Measurements from ENCODE around the gene APEH. TPM values are rescaled to one million over a fixed set of nuclear protein-coding genes. Genes with fewer than 3 reads are reported as not detected.

APEH gene
- total RNA-seq, 4 donors from 2014 or later = 53.9 to 151 (median 116) TPM

DNA sequence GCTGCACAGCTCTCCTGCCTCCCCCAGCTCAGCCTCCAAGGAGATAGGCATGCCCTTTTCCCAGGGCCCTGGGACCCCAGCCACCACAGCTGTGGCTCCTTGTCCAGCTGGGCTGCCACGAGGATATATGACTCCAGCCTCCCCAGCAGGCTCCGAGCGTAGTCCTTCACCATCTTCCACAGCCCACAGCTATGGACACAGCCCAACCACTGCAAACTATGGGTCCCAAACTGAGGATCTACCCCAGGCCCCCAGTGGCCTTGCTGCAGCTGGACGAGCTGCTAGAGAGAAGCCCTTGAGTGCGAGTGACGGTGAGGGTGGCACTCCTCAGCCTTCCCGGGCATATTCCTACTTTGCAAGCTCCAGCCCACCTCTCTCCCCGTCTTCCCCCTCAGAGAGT is 20.5 kb upstream of the APEH start:
- Histone ChIP-seq H3K27me3 (no peaks in the 10 kb centered on the region), H3K9me3 (no peaks in the 10 kb centered on the region), H3K4me3 (no peak overlapping the region), H3K4me1 (no peaks in the 10 kb centered on the region), H3K27ac (no peak overlapping the region), H3K36me3 (no peaks in the 10 kb centered on the region)
- TF ChIP-seq POLR2A (IDR thresholded peaks at IDR 0.05) (no peak), EP300 (IDR thresholded peaks at IDR 0.05; ENCODE audit: low read depth) (no peak), POLR2AphosphoS5 (IDR thresholded peaks at IDR 0.05) (no peak)
- TF ChIP-seq, protein P1, sequence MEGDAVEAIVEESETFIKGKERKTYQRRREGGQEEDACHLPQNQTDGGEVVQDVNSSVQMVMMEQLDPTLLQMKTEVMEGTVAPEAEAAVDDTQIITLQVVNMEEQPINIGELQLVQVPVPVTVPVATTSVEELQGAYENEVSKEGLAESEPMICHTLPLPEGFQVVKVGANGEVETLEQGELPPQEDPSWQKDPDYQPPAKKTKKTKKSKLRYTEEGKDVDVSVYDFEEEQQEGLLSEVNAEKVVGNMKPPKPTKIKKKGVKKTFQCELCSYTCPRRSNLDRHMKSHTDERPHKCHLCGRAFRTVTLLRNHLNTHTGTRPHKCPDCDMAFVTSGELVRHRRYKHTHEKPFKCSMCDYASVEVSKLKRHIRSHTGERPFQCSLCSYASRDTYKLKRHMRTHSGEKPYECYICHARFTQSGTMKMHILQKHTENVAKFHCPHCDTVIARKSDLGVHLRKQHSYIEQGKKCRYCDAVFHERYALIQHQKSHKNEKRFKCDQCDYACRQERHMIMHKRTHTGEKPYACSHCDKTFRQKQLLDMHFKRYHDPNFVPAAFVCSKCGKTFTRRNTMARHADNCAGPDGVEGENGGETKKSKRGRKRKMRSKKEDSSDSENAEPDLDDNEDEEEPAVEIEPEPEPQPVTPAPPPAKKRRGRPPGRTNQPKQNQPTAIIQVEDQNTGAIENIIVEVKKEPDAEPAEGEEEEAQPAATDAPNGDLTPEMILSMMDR (IDR thresholded peaks at IDR 0.05) = no peak
- no peak for DNase-seq
- WGBS, 2 donors (ENCODE audit: low coverage in 1 of 2) = 83% methylated on average over 8 of the region's 8 CpGs; no CpG with 5 or more reads in 1 of the 2 donors
- in situ Hi-C loops (cut with MboI; ENCODE audit: low pct_ligation_motif_present in 1 of 4, low pct_unique_long_range_greater_than_20kb in 1 of 4, low sequenced_read_pairs in 3 of 4) (no loop called here), intact Hi-C loops (cut with DNase I; ENCODE audit: low total_unique reads) (no loop called here)

DNA sequence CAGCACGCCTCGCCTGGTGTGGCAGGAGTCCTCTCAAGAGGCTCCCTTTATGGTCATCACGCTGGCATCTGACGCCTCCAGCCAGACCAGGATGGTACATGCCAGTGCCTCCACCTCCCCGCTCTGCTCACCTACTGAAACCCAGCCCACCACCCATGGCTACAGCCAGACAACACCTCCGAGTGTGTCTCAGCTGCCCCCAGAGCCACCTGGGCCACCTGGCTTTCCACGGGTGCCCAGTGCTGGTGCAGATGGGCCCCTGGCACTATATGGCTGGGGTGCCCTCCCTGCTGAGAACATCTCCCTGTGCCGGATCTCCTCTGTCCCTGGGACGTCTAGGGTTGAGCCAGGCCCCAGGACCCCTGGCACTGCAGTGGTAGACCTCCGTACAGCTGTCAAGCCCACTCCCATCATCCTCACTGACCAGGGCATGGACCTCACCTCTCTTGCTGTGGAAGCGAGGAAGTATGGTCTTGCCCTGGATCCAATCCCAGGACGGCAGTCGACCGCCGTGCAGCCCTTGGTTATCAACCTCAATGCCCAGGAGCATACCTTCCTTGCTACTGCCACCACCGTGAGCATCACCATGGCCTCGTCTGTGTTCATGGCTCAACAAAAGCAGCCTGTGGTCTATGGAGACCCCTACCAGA is 19.9 kb upstream of the APEH start:
- intact Hi-C loops (cut with DNase I; ENCODE audit: low total_unique reads) (no loop called here), in situ Hi-C loops (cut with MboI; ENCODE audit: low pct_ligation_motif_present in 1 of 4, low pct_unique_long_range_greater_than_20kb in 1 of 4, low sequenced_read_pairs in 3 of 4) (no loop called here)
- Histone ChIP-seq H3K36me3 (no peaks in the 10 kb centered on the region), H3K27ac (no peak overlapping the region), H3K27me3 (no peaks in the 10 kb centered on the region), H3K9me3 (no peaks in the 10 kb centered on the region), H3K4me1 (no peaks in the 10 kb centered on the region), H3K4me3 (no peak overlapping the region)
- no peak for DNase-seq
- 87% methylated on average over 15 of the region's 17 CpGs; no CpG with 5 or more reads in 1 of the 2 donors for WGBS, 2 donors (ENCODE audit: low coverage in 1 of 2)
- TF ChIP-seq POLR2AphosphoS5 (IDR thresholded peaks at IDR 0.05) = no peak
- TF ChIP-seq, protein P1 (IDR thresholded peaks at IDR 0.05) = no peak
- no peak for TF ChIP-seq EP300 (IDR thresholded peaks at IDR 0.05; ENCODE audit: low read depth)
- TF ChIP-seq POLR2A (IDR thresholded peaks at IDR 0.05) = no peak

DNA sequence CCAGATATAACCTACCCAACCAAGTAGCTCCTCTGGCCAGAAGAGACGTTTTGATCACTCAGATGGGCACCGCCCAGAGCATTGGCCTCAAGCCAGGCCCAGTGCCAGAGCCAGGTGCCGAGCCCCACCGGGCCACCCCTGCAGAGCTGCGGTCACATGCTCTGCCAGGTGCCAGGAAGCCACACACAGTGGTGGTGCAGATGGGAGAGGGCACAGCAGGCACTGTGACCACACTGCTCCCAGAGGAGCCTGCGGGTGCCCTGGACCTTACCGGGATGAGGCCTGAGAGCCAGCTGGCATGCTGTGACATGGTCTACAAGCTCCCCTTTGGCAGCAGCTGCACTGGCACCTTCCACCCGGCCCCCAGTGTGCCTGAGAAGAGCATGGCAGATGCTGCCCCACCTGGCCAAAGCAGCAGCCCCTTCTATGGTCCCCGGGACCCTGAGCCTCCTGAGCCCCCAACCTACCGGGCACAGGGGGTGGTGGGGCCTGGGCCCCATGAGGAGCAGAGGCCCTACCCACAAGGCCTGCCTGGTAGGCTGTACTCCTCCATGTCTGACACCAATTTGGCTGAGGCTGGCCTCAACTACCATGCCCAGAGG is 19.1 kb upstream of the APEH start:
- Histone ChIP-seq H3K4me3 (no peak overlapping the region), H3K9me3 (no peaks in the 10 kb centered on the region), H3K27me3 (no peaks in the 10 kb centered on the region), H3K27ac (no peak overlapping the region), H3K36me3 (no peaks in the 10 kb centered on the region), H3K4me1 (no peaks in the 10 kb centered on the region)
- no peak for TF ChIP-seq POLR2A (IDR thresholded peaks at IDR 0.05)
- TF ChIP-seq, protein P1 (IDR thresholded peaks at IDR 0.05) = no peak
- TF ChIP-seq POLR2AphosphoS5 (IDR thresholded peaks at IDR 0.05) = no peak
- no peak for TF ChIP-seq EP300 (IDR thresholded peaks at IDR 0.05; ENCODE audit: low read depth)
- intact Hi-C loops (cut with DNase I; ENCODE audit: low total_unique reads) = no loop called here
- 0 to 43% methylated on average over 1 to 10 of the region's 10 CpGs for WGBS, 2 donors (ENCODE audit: low coverage in 1 of 2)
- in situ Hi-C loops (cut with MboI; ENCODE audit: low pct_ligation_motif_present in 1 of 4, low pct_unique_long_range_greater_than_20kb in 1 of 4, low sequenced_read_pairs in 3 of 4) = no loop called here
- peak; percentile 60 for DNase-seq

DNA sequence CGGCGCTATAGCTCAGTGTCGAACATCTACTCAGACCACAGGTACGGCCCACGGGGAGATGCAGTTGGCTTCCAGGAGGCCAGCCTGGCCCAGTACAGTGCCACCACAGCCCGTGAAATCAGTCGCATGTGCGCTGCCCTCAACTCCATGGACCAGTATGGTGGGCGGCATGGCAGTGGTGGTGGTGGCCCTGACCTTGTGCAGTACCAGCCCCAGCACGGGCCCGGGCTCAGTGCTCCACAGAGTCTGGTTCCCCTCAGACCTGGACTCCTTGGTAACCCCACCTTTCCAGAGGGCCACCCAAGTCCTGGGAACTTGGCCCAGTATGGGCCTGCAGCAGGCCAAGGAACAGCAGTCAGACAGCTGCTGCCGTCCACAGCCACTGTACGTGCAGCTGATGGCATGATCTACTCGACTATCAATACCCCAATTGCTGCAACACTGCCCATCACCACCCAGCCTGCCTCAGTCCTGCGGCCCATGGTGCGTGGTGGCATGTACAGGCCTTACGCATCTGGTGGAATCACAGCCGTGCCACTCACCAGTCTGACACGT is 18.3 kb upstream of the APEH start:
- in situ Hi-C loops (cut with MboI; ENCODE audit: low pct_ligation_motif_present in 1 of 4, low pct_unique_long_range_greater_than_20kb in 1 of 4, low sequenced_read_pairs in 3 of 4) (no loop called here), intact Hi-C loops (cut with DNase I; ENCODE audit: low total_unique reads) (no loop called here)
- 95% methylated on average over 19 of the region's 19 CpGs; no CpG with 5 or more reads in 1 of the 2 donors for WGBS, 2 donors (ENCODE audit: low coverage in 1 of 2)
- Histone ChIP-seq H3K27me3 (no peaks in the 10 kb centered on the region), H3K36me3 (no peaks in the 10 kb centered on the region), H3K9me3 (no peaks in the 10 kb centered on the region), H3K4me3 (no peak overlapping the region), H3K4me1 (no peaks in the 10 kb centered on the region), H3K27ac (no peak overlapping the region)
- no peak for DNase-seq
- TF ChIP-seq EP300 (IDR thresholded peaks at IDR 0.05; ENCODE audit: low read depth) = no peak
- TF ChIP-seq, protein P1 (IDR thresholded peaks at IDR 0.05) = no peak
- no peak for TF ChIP-seq POLR2A (IDR thresholded peaks at IDR 0.05)
- TF ChIP-seq POLR2AphosphoS5 (IDR thresholded peaks at IDR 0.05) = no peak

Measured in transverse colon (tissue), 4 donors.